Ishikawa (cell line): Measurements from ENCODE around the gene KIF3A.

Experiments
- CEBPB ChIP-seq: IDR thresholded peaks from 2 replicates; pipeline ENCODE4 v1.6.1; 2012
- CREB1 ChIP-seq: IDR thresholded peaks from 2 replicates; pipeline ENCODE4 v1.6.1; 2012; ENCODE audit warnings: low read depth
- EGR1 ChIP-seq: IDR thresholded peaks from 2 replicates; pipeline ENCODE4 v1.6.1; 2012
- EP300 ChIP-seq: IDR thresholded peaks from 2 replicates; pipeline ENCODE4 v1.6.1; 2012; ENCODE audit warnings: borderline replicate concordance
- FOXM1 ChIP-seq: IDR thresholded peaks from 2 replicates; pipeline ENCODE4 v1.6.1; 2012; ENCODE audit warnings: low read depth, borderline replicate concordance
- NFIC ChIP-seq: IDR thresholded peaks from 2 replicates; pipeline ENCODE4 v1.6.1; 2012
- RAD21 ChIP-seq: IDR thresholded peaks from 2 replicates; pipeline ENCODE4 v1.6.1; 2012; ENCODE audit warnings: low read depth
- TAF1 ChIP-seq: IDR thresholded peaks from 2 replicates; pipeline ENCODE4 v1.6.1; 2012; ENCODE audit warnings: low read depth, mild to moderate bottlenecking
- TCF12 ChIP-seq: IDR thresholded peaks from 2 replicates; pipeline ENCODE4 v1.6.1; 2012; ENCODE audit warnings: low read depth
- TEAD4 ChIP-seq: IDR thresholded peaks from 2 replicates; pipeline ENCODE4 v1.6.1; 2012
- USF1 ChIP-seq: IDR thresholded peaks from 2 replicates; pipeline ENCODE4 v1.6.1; 2012
- YY1 ChIP-seq: IDR thresholded peaks from 2 replicates; pipeline ENCODE4 v1.6.1; 2012; ENCODE audit warnings: low read depth
- ZBTB7A ChIP-seq: IDR thresholded peaks from 2 replicates; pipeline ENCODE4 v1.6.1; 2012; ENCODE audit warnings: low read depth
- TF ChIP-seq, protein P1 (sequence below): IDR thresholded peaks from 2 replicates; pipeline ENCODE4 v1.6.1; 2012; ENCODE audit warnings: low read depth, mild to moderate bottlenecking
- TF ChIP-seq, protein P2 (sequence below): IDR thresholded peaks from 2 replicates; pipeline ENCODE4 v1.6.1; 2012

Gene KIF3A

GRCh38 chr5:132677682-132678400 is 59.5 kb downstream of the KIF3A start:
- no peak for TF ChIP-seq EGR1
- TF ChIP-seq, protein P1, sequence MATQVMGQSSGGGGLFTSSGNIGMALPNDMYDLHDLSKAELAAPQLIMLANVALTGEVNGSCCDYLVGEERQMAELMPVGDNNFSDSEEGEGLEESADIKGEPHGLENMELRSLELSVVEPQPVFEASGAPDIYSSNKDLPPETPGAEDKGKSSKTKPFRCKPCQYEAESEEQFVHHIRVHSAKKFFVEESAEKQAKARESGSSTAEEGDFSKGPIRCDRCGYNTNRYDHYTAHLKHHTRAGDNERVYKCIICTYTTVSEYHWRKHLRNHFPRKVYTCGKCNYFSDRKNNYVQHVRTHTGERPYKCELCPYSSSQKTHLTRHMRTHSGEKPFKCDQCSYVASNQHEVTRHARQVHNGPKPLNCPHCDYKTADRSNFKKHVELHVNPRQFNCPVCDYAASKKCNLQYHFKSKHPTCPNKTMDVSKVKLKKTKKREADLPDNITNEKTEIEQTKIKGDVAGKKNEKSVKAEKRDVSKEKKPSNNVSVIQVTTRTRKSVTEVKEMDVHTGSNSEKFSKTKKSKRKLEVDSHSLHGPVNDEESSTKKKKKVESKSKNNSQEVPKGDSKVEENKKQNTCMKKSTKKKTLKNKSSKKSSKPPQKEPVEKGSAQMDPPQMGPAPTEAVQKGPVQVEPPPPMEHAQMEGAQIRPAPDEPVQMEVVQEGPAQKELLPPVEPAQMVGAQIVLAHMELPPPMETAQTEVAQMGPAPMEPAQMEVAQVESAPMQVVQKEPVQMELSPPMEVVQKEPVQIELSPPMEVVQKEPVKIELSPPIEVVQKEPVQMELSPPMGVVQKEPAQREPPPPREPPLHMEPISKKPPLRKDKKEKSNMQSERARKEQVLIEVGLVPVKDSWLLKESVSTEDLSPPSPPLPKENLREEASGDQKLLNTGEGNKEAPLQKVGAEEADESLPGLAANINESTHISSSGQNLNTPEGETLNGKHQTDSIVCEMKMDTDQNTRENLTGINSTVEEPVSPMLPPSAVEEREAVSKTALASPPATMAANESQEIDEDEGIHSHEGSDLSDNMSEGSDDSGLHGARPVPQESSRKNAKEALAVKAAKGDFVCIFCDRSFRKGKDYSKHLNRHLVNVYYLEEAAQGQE: no peak
- TF ChIP-seq USF1: no peak
- TF ChIP-seq FOXM1: no peak
- TF ChIP-seq, protein P2, sequence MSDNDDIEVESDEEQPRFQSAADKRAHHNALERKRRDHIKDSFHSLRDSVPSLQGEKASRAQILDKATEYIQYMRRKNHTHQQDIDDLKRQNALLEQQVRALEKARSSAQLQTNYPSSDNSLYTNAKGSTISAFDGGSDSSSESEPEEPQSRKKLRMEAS: no peak
- TF ChIP-seq EP300: no peak

DNA sequence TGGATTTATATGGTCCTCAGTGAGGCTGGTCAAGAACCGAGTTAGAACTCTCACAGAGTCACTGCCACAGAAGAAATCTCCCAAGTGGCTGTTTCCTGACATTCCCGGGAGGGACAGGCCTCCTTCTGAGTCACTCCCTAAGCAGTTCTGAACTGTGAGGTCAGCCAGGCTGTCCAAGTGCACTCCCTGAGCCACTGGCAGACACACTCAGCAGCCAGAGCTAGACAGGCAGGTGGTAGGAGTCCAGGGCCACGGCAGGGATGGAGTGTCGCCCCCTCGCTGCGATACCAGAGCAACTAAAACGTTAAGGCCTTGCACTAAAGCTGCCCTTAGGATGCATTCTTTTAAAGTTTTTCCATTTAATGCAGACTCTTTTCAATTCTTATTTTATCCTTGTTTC is 60.2 kb downstream of the KIF3A start:
- no peak; the same call in 1 of the 2 replicates for TF ChIP-seq NFIC
- TF ChIP-seq RAD21: peak; percentile 29; the same call in 1 of the 2 replicates
- TF ChIP-seq TEAD4: peak; percentile 42; the same call in 1 of the 2 replicates
- no peak for TF ChIP-seq FOXM1

DNA sequence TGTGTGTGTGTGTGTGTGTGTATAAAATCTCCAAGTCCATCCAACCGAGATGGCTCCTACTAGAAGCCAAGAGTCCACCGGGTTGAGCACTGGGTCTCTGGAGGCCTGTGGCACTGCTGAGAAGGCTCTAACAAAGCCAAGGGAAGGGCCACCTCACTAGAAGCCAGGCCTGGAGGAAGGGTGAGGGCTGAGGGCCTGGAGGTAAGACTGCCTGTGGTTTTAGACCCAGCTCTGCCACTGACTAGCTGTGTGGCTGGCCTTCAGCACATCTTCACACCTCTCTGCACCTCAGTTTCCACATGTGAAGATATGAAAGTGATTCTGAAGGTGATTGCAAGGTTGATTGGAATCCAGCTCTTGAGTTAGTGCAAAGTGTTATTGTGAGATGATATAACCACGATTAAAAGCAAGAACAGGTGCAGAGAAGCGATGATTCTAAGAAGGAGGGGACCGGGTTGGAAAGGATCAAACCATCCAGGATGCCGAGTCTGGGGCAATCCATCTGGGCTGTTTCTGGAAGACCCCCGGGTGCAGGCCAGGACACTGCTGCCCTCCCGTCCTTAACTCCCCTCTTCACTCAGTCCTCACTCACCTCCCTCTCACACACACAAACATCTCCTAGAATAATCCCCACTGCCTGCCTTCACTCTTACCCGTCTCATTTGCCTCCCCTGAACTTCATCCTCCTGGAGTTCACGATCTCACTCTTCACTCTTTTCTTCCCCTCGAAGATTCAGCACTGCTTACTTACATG is 61.2 kb downstream of the KIF3A start:
- TF ChIP-seq TCF12 (no peak), CREB1 (no peak), FOXM1 (no peak), USF1 (no peak), TEAD4 (no peak), ZBTB7A (no peak), EP300 (no peak), TAF1 (no peak), RAD21 (no peak), CEBPB (no peak), EGR1 (no peak), NFIC (no peak), YY1 (no peak)
- TF ChIP-seq, protein P2: no peak
- TF ChIP-seq, protein P1: no peak

- no peak for TF ChIP-seq ZBTB7A
- peak; percentile 62; the same call in 1 of the 2 replicates for TF ChIP-seq NFIC
Measured at GRCh38 chr5:132674671-132675506, 62.5 kb downstream of the KIF3A start.

GRCh38 chr5:132673939-132674630 is 63.3 kb downstream of the KIF3A start, which contains the start of gene IL4:
IL4 (plus strand) TSS chr5:132673989; CDS start chr5:132674051, 62 bp downstream.
- TF ChIP-seq EP300 (no peak), CREB1 (no peak), CEBPB (no peak), RAD21 (no peak), TCF12 (no peak), ZBTB7A (no peak), EGR1 (no peak), TEAD4 (no peak), NFIC (no peak), TAF1 (no peak), FOXM1 (no peak)
- TF ChIP-seq, protein P1: no peak
- TF ChIP-seq, protein P2: no peak
